HG03196 (cell line): ENCODE results near the gene CAV1.

Source experiments
- ATAC-seq: cut with Tn5 transposase; IDR thresholded peaks from one replicate; pipeline ENCODE4 v1.9.1; 2021; ENCODE audit not compliant: unreplicated experiment

CAV1 gene

GRCh38 chr7:116503835-116504234 is 21.0 kb upstream of the CAV1 start:
- no peak for ATAC-seq

DNA sequence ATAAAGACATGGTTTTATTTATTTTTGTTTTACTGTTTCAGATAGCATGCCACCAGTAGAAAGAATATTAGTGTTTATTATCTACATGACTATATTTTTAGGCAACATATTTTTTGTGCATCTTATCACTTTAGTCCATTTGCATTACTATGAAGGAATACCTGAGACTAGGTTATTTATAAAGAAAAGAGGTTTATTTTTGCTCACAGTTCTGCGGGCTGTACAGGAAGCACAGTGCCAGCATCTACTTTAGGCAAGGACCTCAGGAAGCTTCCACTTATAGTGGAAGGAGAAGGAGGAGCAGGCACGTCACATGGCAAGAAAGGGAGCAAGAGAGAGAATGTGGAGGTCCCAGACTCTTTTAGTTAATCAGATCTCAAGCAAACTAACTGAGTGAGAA is 19.6 kb upstream of the CAV1 start:
- ATAC-seq, result no peak

- no peak for ATAC-seq
Observed at GRCh38 chr7:116505823-116506222, 19.0 kb upstream of the CAV1 start.

- no peak for ATAC-seq
Observed at GRCh38 chr7:116509982-116510579, 14.8 kb upstream of the CAV1 start.

- ATAC-seq, result no peak
Observed at GRCh38 chr7:116510795-116511194, 14.0 kb upstream of the CAV1 start.

DNA sequence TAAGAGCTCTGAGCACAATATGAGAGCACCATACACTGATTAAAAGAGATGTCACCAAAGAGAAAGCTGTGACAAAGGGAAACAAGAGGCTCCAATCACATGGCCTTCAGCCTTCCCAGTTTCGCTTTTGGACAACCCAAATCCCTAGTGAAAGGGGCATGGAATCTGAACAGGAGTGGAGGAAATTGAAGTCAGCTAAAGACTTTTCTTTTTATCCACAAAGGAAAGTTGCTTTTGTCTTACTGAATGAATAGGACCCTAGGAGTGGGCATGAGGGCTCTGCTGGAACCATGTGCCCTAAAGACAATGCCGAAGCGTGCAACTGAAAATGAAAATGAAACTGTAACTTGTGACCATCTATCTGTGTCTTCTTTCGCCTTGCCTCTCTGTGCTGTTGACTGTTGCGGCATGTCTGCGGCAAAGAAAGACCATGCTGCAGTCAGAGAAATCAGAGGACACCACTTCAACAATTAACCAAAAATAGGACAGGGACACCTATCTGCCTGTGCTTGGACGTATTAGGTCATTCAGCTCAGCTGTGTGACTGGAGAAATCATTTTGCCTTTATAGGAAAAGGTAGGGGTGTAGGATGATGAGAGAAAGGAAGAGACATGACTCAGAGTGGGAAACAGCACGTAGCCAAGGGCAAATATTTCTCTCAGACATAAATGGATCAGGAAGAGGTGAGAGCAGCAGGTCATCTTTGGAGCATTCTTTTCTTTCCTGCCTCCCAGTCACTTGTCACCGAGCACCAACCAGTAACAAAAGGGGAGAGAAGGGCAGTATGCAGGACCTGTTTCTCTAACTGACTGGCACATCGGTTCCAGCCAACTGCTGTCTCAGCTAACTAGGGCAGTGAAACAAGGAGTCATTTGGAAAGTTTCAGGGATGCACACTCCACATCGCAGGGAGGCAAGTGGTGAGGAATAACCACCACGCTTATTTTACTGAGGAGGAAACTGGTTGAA is 13.0 kb upstream of the CAV1 start:
- ATAC-seq, result peak; percentile 100

DNA sequence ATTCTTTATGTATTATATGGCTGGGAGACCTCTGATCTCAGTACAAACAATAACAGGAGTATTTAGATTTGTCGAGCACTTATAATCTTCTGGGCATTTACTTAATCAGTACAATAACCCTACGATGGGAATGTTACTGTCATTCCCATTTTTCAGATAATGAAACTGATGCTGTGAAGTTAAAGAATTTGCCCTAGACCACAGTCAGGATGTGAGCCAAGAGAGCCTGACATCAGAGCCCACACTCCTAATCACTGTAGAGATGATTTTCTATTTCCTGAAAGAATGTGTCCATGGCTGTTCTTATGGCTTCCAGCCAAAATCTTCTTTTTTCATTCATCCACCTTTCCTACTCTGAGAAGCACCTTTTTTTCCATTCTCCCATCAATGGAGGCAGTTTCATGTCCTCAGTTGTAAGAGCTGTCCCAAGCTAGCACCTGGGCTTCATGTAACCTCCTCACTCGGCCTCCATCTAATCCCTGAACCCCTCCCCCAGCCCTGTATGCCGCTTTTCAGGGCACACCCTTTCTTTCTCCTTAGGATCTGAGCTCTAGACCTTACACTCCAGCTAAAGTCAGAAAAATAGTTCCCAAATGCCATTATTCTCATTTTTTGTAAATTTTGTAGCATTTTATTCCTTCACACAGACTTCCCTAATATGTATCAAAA is 12.2 kb upstream of the CAV1 start:
- no peak for ATAC-seq

GRCh38 chr7:116515584-116515983 is 9.3 kb upstream of the CAV1 start:
- no peak for ATAC-seq

GRCh38 chr7:116516324-116516723 is 8.5 kb upstream of the CAV1 start:
- ATAC-seq, result no peak

GRCh38 chr7:116517626-116518025 is 7.2 kb upstream of the CAV1 start:
- no peak for ATAC-seq

GRCh38 chr7:116518961-116519360 is 5.9 kb upstream of the CAV1 start:
- no peak for ATAC-seq

DNA sequence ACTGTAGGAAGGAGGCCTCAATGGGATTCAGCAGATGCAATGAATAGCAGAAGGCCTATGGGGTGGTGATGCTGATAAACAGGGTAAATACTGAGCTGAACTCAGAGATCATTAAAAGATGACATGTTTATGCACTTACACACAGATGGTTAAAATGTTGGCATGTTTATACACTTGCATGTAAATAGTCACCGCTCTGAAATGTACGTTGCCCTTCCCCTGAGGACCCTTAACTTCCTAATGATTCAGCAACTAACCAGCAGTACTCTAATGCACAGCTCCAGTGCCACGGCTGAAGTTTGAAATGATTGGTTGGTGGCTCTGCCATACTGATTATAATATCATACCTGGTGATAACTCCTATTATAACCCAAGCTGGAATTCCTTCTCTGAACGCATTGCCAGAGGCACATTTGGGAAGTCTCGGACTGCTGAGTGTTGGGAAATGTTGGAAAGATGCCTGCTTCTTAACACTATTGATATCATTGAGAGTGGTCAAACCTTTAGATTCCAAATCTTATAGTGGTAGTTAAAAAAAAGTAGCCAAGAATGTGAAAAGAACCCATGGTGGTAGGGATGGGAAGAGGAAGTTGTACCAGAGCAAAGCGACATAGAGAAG is 3.7 kb upstream of the CAV1 start:
- no peak for ATAC-seq

GRCh38 chr7:116522247-116522646 is 2.6 kb upstream of the CAV1 start:
- ATAC-seq, result no peak

DNA sequence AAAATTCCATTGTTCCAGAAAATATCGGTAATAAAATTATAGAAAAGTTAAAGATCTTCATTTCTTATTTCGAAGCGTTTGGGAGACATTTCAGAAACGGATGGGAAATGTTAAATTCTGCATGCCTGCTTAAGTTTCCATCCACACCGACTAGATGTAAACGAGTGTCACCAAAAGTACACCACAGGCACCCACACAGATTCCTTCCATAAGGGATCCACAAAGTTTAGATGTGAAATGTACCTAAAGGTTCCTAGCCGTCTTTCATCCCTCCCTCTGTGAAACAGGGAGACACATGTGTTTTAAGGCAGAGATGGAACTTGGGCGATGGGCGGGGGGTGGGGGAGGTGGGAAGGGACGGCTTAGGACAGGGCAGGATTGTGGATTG is 621 bp upstream of the CAV1 start:
- no peak for ATAC-seq

GRCh38 chr7:116525298-116525912 is 569 bp downstream of the CAV1 start:
- peak; percentile 53 for ATAC-seq

GRCh38 chr7:116525913-116526861 is 1.4 kb downstream of the CAV1 start:
- peak; percentile 91 for ATAC-seq

- ATAC-seq, result no peak
Observed at GRCh38 chr7:116526897-116527296, 2.1 kb downstream of the CAV1 start.

DNA sequence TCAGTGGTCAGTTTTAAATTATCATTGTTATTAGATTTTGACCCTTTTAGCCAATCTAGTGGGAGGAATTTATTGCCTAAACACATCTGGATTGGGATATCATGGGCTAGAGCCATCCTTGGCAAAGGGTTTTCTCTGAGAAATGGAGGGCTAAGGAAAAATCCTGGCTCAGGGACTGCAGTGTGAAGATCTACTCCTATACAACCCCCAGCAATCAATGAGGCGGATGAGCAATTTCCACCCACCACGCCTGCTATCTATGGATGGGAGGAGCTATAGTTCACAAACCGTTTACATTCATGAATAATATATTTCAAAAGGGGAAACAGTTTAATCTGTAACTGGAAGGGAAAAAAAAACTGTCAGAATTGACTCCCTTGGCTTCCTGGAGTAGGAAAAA is 2.7 kb downstream of the CAV1 start:
- ATAC-seq, result no peak

- no peak for ATAC-seq
Observed at GRCh38 chr7:116528008-116528789, 3.4 kb downstream of the CAV1 start.
